Heart left ventricle (tissue), 16 donors: ENCODE results near the gene SH3BP4. TPM values are rescaled to one million over a fixed set of nuclear protein-coding genes. Genes with fewer than 3 reads are reported as not detected.

Experiments used
- ATAC-seq, 4 donors: fragments of 200-7000 bp; cut with Tn5 transposase; one replicate each; pipeline ENCODE4 v1.9.1; 2020 to 2022; ENCODE audit warnings: moderate library complexity in 4 of 4, mild to moderate bottlenecking in 3 of 4, moderate number of reproducible peaks in 1 of 4
- DNase-seq, 5 donors: peaks; one replicate each; pipeline ENCODE4 v3.0.0-alpha.2; 2020
- H3K27ac ChIP-seq, 12 donors: fragments of 200-600 bp; sonication (generic) in 4 of 12; one replicate each; pipeline versions ENCODE4 v1.5.0 to v1.8.0; 2016 to 2022; ENCODE audit warnings: mild to moderate bottlenecking in 2 of 12
- H3K27me3 ChIP-seq, 9 donors: fragments of 200-600 bp; sonication (generic) in 2 of 9; one replicate each; pipeline versions ENCODE4 v1.5.1 to v1.8.0; 2016 to 2022; ENCODE audit warnings: mild to moderate bottlenecking in 3 of 9
- H3K36me3 ChIP-seq, 9 donors: fragments of 200-600 bp; sonication (generic) in 2 of 9; one replicate each; pipeline versions ENCODE4 v1.5.0 to v1.8.0; 2018 to 2022; ENCODE audit warnings: mild to moderate bottlenecking in 2 of 9
- H3K4me1 ChIP-seq, 12 donors: fragments of 200-600 bp; sonication (generic) in 4 of 12; one replicate each; pipeline versions ENCODE4 v1.5.0 to v1.8.0; 2016 to 2022; ENCODE audit warnings: mild to moderate bottlenecking in 3 of 12
- H3K4me3 ChIP-seq, 12 donors: fragments of 200-600 bp; sonication (generic) in 4 of 12; one replicate each; pipeline versions ENCODE4 v1.5.0 to v1.8.0; 2017 to 2022; ENCODE audit warnings: mild to moderate bottlenecking in 9 of 12, moderate library complexity in 4 of 12
- H3K9me3 ChIP-seq, 12 donors: fragments of 200-600 bp; sonication (generic) in 4 of 12; one replicate each; pipeline versions ENCODE4 v1.5.0 to v1.8.0; 2016 to 2022; ENCODE audit warnings: mild to moderate bottlenecking in 1 of 12
- CTCF ChIP-seq, 12 donors: fragments of 200-600 bp; sonication (generic) in 4 of 12; IDR thresholded peaks; one replicate each; pipeline versions ENCODE4 v1.5.0 to v1.8.0; 2018 to 2022; ENCODE audit warnings: antibody characterized with exemption in 12 of 12, mild to moderate bottlenecking in 5 of 12
- POLR2A ChIP-seq, 2 donors: fragments of 450-650 bp; IDR thresholded peaks; one replicate each; pipeline ENCODE4 v1.6.1; 2017; ENCODE audit warnings: antibody characterized with exemption in 2 of 2, mild to moderate bottlenecking in 2 of 2, moderate library complexity in 2 of 2
- WGBS, 4 donors: extraction: QIAGEN DNeasy Blood & Tissue Kit in 2 of 4; methylation state at CpG; one replicate each; pipeline versions ENCODE4 v1.1.5 to v1.1.7; 2013 to 2018; 5-methylcytosine and 5-hydroxymethylcytosine counted together
- intact Hi-C, 10 donors: fragments of 100-400 bp; cut with DNase I; formaldehyde crosslinking; loops; one replicate each; pipeline versions ENCODE4 v1.11.1 to v1.14.2; 2022
- polyA plus RNA-seq, 2 donors: library from polyadenylated mRNA; stranded (reverse); fragments of 200-250 nt; gene quantifications; one replicate each; pipeline ENCODE4 v1.2.3, GENCODE V29; 2013
- total RNA-seq, 9 donors: library from RNA; depleted of rRNA in 2 of 9; stranded (reverse); fragments of >200 nt in 2 of 9; fragmentation: NEBNext Ultra II Directional in 3 of 9; extraction: Animal tissue kit (Norgen Biotek cat#: 25700) in 3 of 9; gene quantifications; one replicate each; pipeline versions ENCODE4 v1.1.0 to v1.2.4, GENCODE V29; 2016 to 2023
- donor health status: ischemic (EF 13 %, LVEDD 7.1; RV severe dilation, severe dysfunction).
- donor health status: healthy with polysubstance abuse.
- donor health status: DM: no; HTN: yes; CAD: no.
- donor health status: DM: no; HTN: no; CAD: no.
- donor health status: ischemic (EF 25% LVEDD 6.9; RV normal size, moderate dysfunction).
- donor health status: ischemic (EF 25% LVEDD 5.7; RV mildly dilated, moderate dysfunction).
- donor health status: healthy.
- donor health status: DM: yes; HTN: yes; CAD: no.
- donor health status: ischemic (EF 35%, LVEDD 5.7; RV mildly dilated, moderate dysfunction).
- donor health status: nonischemic (EF 11% LVEDD 7.7; RV severe dilation, severe dysfunction).
- donor health status: DM: yes; HTN: yes; CAD: no.
- donor health status: PGD.
- donor health status: ischemic (EF 29% LVEDD 5.4; RV normal size, mild dysfunction).
- donor health status: nonischemic (EF 23%, LVEDD 6.1; RV moderate dilation, normal function).

The SH3BP4 gene
- total and polyA plus RNA-seq, 11 donors, result 5.4 to 33.5 (median 12.4) TPM

GRCh38 chr2:234955971-234956509 lies 4.2 kb downstream of the SH3BP4 start:
- Histone ChIP-seq H3K9me3 (no peaks in the 10 kb centered on the region), H3K27me3 (peaks cover 0 to 17% (median 0%) of the 10 kb centered on the region in 9 donors), H3K27ac (no peak overlapping the region), H3K36me3 (no peaks in the 10 kb centered on the region), H3K4me3 (no peak overlapping the region), H3K4me1 (peaks cover 0 to 69% (median 27%) of the 10 kb centered on the region in 12 donors)
- 77 to 87% (median 83%) methylated on average over 10 of the region's 10 CpGs for WGBS, 4 donors
- intact Hi-C loops, result loop anchor here in 5 of 10 donors (2.0 to 10.0 kb wide), 6 partner anchors 25 to 149 kb away; no protein-coding TSS in a partner anchor
- no peak for TF ChIP-seq CTCF (IDR thresholded peaks at IDR 0.05)
- TF ChIP-seq POLR2A (IDR thresholded peaks at IDR 0.05), result no peak
- ATAC-seq, result no peak
- no peak for DNase-seq

GRCh38 chr2:234957834-234958135 lies 6.0 kb downstream of the SH3BP4 start:
- H3K27me3 ChIP-seq, result peaks cover 0 to 3% (median 0%) of the 10 kb centered on the region in 9 donors
- peaks cover 0 to 69% (median 24%) of the 10 kb centered on the region in 12 donors for H3K4me1 ChIP-seq
- DNase-seq (no peak), ATAC-seq (peak in 1 of 4 donors; percentile 19)
- H3K4me3 ChIP-seq, result no peak overlapping the region
- intact Hi-C loops, result loop anchor here in 3 of 10 donors (10.0 kb wide), 3 partner anchors 73 to 147 kb away; no protein-coding TSS in a partner anchor
- H3K9me3 ChIP-seq, result no peaks in the 10 kb centered on the region
- WGBS, 4 donors, result 55 to 71% (median 69%) methylated on average over 3 of the region's 3 CpGs
- H3K27ac ChIP-seq, result peak overlapping the region in 5 of 12 donors; percentile 11 to 45 (median 23)
- H3K36me3 ChIP-seq, result no peaks in the 10 kb centered on the region
- no peak for TF ChIP-seq POLR2A (IDR thresholded peaks at IDR 0.05)
- no peak for TF ChIP-seq CTCF (IDR thresholded peaks at IDR 0.05)

- DNase-seq (no peak), ATAC-seq (no peak)
- TF ChIP-seq POLR2A (IDR thresholded peaks at IDR 0.05) (no peak), CTCF (IDR thresholded peaks at IDR 0.05) (no peak)
- peak overlapping the region in 3 of 12 donors; percentile 21 to 38 (median 23) for H3K27ac ChIP-seq
- no peaks in the 10 kb centered on the region for H3K36me3 ChIP-seq
- no peak overlapping the region for H3K4me3 ChIP-seq
- H3K9me3 ChIP-seq, result no peaks in the 10 kb centered on the region
- H3K27me3 ChIP-seq, result no peaks in the 10 kb centered on the region
- WGBS, 4 donors, result 74 to 91% (median 86%) methylated on average over 5 of the region's 5 CpGs
- H3K4me1 ChIP-seq, result peaks cover 0 to 65% (median 24%) of the 10 kb centered on the region in 12 donors
- intact Hi-C loops, result loop anchor here in 3 of 10 donors (10.0 kb wide), 3 partner anchors 74 to 146 kb away; no protein-coding TSS in a partner anchor
Observed at GRCh38 chr2:234958311-234958710, 6.5 kb downstream of the SH3BP4 start.

GRCh38 chr2:234958746-234959395 lies 7.1 kb downstream of the SH3BP4 start:
- intact Hi-C loops, result loop anchor here in 3 of 10 donors (10.0 kb wide), 3 partner anchors 74 to 146 kb away; no protein-coding TSS in a partner anchor
- DNase-seq, result no peak
- Histone ChIP-seq H3K27me3 (no peaks in the 10 kb centered on the region), H3K27ac (no peak overlapping the region), H3K4me3 (no peak overlapping the region), H3K36me3 (no peaks in the 10 kb centered on the region), H3K9me3 (no peaks in the 10 kb centered on the region), H3K4me1 (peaks cover 0 to 60% (median 20%) of the 10 kb centered on the region in 12 donors)
- ATAC-seq, result no peak
- WGBS, 4 donors, result 94 to 96% (median 95%) methylated on average over 10 of the region's 10 CpGs
- TF ChIP-seq POLR2A (IDR thresholded peaks at IDR 0.05) (no peak), CTCF (IDR thresholded peaks at IDR 0.05) (no peak)
